Activated T-helper 1 cell treated with anti-CD3 and anti-CD28 coated beads, Interleukin-2, amount 50 U/mL, for 16 hours (primary cell): Measurements from ENCODE around the gene VPS37D.
"Not testable (repeated sequence)": the region's sequence is repeated elsewhere in the genome, so short reads cannot be mapped to it uniquely, and the experiment has no call there.

Experiments
- DNase-seq, 2 donors: peaks; one replicate each; pipeline ENCODE4 v3.0.0-alpha.2; 2020; ENCODE audit warnings: low read depth in 1 of 2, low spot score in 1 of 2

VPS37D gene

GRCh38 chr7:73645643-73646174 is 21.9 kb upstream of the VPS37D start:
- no peak for DNase-seq

GRCh38 chr7:73646785-73647724 is 20.6 kb upstream of the VPS37D start:
- DNase-seq = no peak

GRCh38 chr7:73647725-73648592 is 19.7 kb upstream of the VPS37D start:
- no peak for DNase-seq

- no peak for DNase-seq
Observed at GRCh38 chr7:73648593-73649332, 18.9 kb upstream of the VPS37D start.

GRCh38 chr7:73649576-73649975 is 18.1 kb upstream of the VPS37D start:
- DNase-seq = no peak

- DNase-seq = no peak
Observed at GRCh38 chr7:73650524-73650923, 17.1 kb upstream of the VPS37D start.

- DNase-seq = no peak
Observed at GRCh38 chr7:73652541-73652949, 15.1 kb upstream of the VPS37D start.

- DNase-seq = not testable (repeated sequence)
Observed at GRCh38 chr7:73655309-73655708, 12.3 kb upstream of the VPS37D start.

GRCh38 chr7:73659983-73660382 is 7.6 kb upstream of the VPS37D start:
- DNase-seq = no peak

- DNase-seq = not testable (repeated sequence)
Observed at GRCh38 chr7:73660594-73660993, 7.0 kb upstream of the VPS37D start.

- DNase-seq = no peak
Observed at GRCh38 chr7:73663033-73663432, 4.6 kb upstream of the VPS37D start.

GRCh38 chr7:73668103-73668885 is 663 bp downstream of the VPS37D start:
- no peak for DNase-seq

GRCh38 chr7:73668886-73669230 is 1.2 kb downstream of the VPS37D start:
- DNase-seq = no peak

- DNase-seq = no peak
Observed at GRCh38 chr7:73669288-73669701, 1.7 kb downstream of the VPS37D start.

GRCh38 chr7:73669858-73670385 is 2.3 kb downstream of the VPS37D start:
- no peak for DNase-seq

- no peak for DNase-seq
Observed at GRCh38 chr7:73671322-73671661, 3.7 kb downstream of the VPS37D start.

GRCh38 chr7:73671857-73672445 is 4.3 kb downstream of the VPS37D start:
- DNase-seq = no peak

GRCh38 chr7:73674468-73675124 is 7.0 kb downstream of the VPS37D start:
- DNase-seq = no peak

GRCh38 chr7:73676062-73676461 is 8.4 kb downstream of the VPS37D start:
- DNase-seq = not testable (repeated sequence)
